ENCODE results near the gene ARHGAP8.

Gene ARHGAP8

GRCh38 chr22:44834065-44834464 is 81.7 kb downstream of the ARHGAP8 start:
- no peak overlapping the region for H3K4me3 ChIP-seq (replicated peaks; ENCODE audit: low read depth, low read length)
- DNase-seq (ENCODE audit: low read depth): no peak
- no peak for TF ChIP-seq CTCF (IDR thresholded peaks at IDR 0.05; ENCODE audit: low read length, missing control alignments)

- no peak for TF ChIP-seq CTCF (IDR thresholded peaks at IDR 0.05; ENCODE audit: low read length, missing control alignments)
- no peak overlapping the region for H3K4me3 ChIP-seq (replicated peaks; ENCODE audit: low read depth, low read length)
- DNase-seq (ENCODE audit: low read depth): no peak
Measured at GRCh38 chr22:44837481-44837880, 85.1 kb downstream of the ARHGAP8 start.

- no peak overlapping the region for H3K4me3 ChIP-seq (replicated peaks; ENCODE audit: low read depth, low read length)
- DNase-seq (ENCODE audit: low read depth): no peak
- no peak for TF ChIP-seq CTCF (IDR thresholded peaks at IDR 0.05; ENCODE audit: low read length, missing control alignments)
Measured at GRCh38 chr22:44838316-44839016, 86.1 kb downstream of the ARHGAP8 start.

- H3K4me3 ChIP-seq (replicated peaks; ENCODE audit: low read depth, low read length): no peak overlapping the region
- no peak for TF ChIP-seq CTCF (IDR thresholded peaks at IDR 0.05; ENCODE audit: low read length, missing control alignments)
Measured at GRCh38 chr22:44839061-44839460, 86.7 kb downstream of the ARHGAP8 start.

GRCh38 chr22:44839721-44840120 is 87.3 kb downstream of the ARHGAP8 start:
- H3K4me3 ChIP-seq (replicated peaks; ENCODE audit: low read depth, low read length): no peak overlapping the region
- TF ChIP-seq CTCF (IDR thresholded peaks at IDR 0.05; ENCODE audit: low read length, missing control alignments): no peak
- DNase-seq (ENCODE audit: low read depth): no peak

More at GRCh38 chr22:44839061-44839460, 86.7 kb downstream of the ARHGAP8 start:
- DNase-seq (ENCODE audit: low read depth): no peak

- DNase-seq (ENCODE audit: low read depth): no peak
- no peak overlapping the region for H3K4me3 ChIP-seq (replicated peaks; ENCODE audit: low read depth, low read length)
- TF ChIP-seq CTCF (IDR thresholded peaks at IDR 0.05; ENCODE audit: low read length, missing control alignments): no peak
Measured at GRCh38 chr22:44840611-44841322, 88.4 kb downstream of the ARHGAP8 start.

All from fibroblast of pulmonary artery (primary cell).